Sciatic nerve (tissue), 2 donors: Measurements from ENCODE around the gene SLC17A7. TPM values are rescaled to one million over a fixed set of nuclear protein-coding genes. Genes with fewer than 3 reads are reported as not detected.

Experiments
- ATAC-seq: fragments of 200-7000 bp; cut with Tn5 transposase; one replicate; pipeline ENCODE4 v1.9.1; 2020; ENCODE audit warnings: mild to moderate bottlenecking, moderate library complexity
- DNase-seq: peaks from one replicate; pipeline ENCODE4 v3.0.0-alpha.2; 2020; ENCODE audit warnings: low spot score
- intact Hi-C: fragments of 100-400 bp; cut with DNase I; formaldehyde crosslinking; loops from one replicate; pipeline ENCODE4 v1.14.2; 2022
- total RNA-seq: library from RNA; stranded (reverse); fragmentation: NEBNext Ultra II Directional; extraction: Animal tissue kit (Norgen Biotek cat#: 25700); gene quantifications from one replicate; pipeline ENCODE4 v1.2.1, GENCODE V29; 2021
- donor health status: DM: no; HTN: no; CAD: no.
- donor health status: DM: no; HTN: no; CAD: no.

Gene SLC17A7
- total RNA-seq, 1 donor from 2014 or later, result 3.8 TPM

DNA sequence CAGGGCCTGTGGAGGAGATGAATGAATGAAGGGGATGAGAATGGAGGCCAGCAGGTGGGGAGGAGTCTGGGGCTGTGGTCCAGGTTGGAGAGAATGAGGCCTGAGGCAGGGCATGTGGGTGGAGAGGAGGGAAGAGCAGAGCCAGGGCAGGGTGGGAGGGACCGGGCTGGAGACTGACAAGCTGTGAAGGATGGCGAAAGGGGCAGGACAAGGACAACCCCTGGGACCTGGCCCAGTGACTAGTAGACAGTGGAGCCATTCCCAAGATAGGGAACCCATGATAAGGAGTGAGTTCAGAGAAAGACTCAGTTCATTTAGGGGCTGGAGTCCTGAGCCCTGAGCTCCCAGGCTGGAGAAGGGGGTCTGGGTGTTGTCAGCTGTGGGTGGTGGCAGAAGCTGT is 21.1 kb downstream of the SLC17A7 start:
- no peak for ATAC-seq
- no peak for DNase-seq
- intact Hi-C loops, result no loop called here

DNA sequence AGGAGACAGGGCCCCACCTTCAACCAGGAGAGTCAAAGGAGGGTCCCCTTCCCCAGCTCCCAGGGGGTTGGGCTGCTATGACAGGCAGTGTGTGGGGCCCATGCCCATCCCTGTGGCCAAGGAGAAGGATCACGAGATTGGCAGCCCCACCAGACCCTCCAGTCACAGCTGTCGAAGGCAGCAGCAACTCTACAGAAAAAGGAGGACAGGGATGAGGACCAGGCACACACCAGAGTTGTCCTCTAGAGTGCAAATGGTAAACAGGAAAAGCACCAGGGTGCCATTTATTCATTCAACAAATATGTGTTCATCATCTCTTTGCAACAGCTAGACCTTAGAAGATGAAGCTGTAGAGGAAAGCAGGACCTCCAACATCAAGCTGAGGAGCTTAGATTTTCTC is 22.2 kb downstream of the SLC17A7 start:
- DNase-seq (no peak), ATAC-seq (no peak)
- intact Hi-C loops, result no loop called here

DNA sequence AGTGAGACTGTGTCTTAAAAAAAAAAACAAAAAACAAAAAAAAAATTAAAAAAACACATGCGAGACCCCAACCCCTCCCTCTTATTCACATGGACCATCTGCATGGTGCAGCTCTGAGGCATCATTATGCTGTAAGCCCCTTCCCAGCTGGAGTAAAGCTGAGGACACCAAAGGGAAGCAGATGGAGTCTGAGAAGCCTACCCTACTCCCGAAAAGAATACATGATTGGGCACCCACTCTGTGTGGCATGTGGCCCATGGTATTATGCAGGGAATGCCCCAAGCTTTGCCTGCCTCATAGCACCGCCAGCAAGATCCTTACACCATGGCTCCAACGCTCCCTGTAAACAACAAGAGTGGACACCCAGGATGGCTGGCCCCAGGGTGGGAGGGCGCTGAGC is 22.8 kb downstream of the SLC17A7 start:
- DNase-seq, result no peak
- ATAC-seq, result no peak
- intact Hi-C loops, result no loop called here

DNA sequence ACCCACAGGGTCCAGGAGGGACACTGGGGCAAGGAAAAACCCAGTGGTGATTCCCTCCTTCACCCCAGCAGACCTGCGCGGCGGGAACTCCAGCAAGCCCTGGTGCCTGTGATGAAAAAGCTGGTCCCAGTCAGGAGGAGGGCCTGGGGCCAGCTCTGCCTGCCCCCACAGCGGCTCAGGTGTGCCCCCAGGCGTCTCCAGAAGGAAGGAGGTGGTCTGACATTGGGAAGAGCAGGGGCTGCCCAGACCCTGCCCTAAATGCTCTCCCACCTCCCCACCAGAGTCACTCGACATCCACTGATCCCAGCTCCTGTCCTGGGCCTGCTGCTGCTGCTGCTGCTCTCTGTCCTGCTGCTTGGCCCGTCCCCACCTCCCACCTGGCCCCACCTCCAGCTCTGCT is 24.2 kb downstream of the SLC17A7 start:
- intact Hi-C loops, result no loop called here
- ATAC-seq, result no peak
- DNase-seq, result no peak

DNA sequence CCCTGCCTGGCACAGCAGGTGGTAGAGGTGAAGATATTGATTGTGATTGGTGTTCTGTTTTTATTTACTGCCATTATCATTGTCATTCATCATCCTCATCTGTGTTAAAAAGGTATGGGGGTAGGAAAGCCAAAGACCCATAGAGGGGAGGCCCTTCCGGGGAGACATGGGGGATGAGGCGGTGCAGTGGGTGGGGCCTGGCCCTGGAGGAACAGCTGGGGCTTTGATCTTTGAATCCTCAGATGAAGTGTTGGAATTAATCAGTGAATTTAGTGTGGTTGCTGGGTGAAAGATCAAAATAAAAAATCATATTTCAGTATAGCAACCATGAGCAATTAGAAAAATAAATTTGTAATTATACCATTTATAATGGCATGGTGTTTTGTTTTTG is 25.5 kb downstream of the SLC17A7 start:
- ATAC-seq (no peak), DNase-seq (no peak)
- intact Hi-C loops, result no loop called here

DNA sequence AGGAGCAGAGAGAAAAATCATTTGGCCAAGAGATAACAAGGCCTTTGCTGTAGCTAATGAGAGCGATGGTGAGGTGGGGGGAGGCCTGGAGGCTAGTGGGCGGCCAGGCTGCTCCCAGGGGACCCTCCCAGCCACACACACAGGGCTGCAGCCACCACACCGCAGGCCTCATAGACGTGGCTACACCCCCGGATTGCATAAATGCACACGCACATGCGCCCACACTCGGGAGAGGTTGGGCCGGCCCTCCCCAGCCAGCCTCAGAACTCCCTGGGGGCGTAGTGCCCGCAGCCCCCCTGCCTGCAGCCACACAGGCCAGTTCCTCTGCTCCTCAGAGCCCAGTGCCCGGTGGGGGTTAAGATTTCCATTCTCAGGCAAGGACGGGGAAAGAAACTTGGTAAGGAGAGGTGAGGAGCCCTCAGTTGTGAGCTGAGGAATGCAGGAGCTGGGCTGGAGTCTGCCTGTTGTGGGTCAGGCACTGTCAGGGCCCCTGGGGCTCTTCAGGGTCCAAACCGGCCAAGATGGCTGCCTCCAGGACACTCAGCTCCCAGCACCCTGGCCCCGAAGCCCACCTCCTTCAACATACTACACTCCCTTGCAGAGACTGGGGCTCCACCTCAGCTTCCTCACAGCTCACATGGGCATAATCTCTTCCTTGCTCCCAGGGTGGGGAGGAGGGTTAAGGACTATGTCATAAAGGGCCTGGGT is 26.1 kb downstream of the SLC17A7 start:
- ATAC-seq (peak; percentile 43), DNase-seq (no peak)
- intact Hi-C loops, result no loop called here

DNA sequence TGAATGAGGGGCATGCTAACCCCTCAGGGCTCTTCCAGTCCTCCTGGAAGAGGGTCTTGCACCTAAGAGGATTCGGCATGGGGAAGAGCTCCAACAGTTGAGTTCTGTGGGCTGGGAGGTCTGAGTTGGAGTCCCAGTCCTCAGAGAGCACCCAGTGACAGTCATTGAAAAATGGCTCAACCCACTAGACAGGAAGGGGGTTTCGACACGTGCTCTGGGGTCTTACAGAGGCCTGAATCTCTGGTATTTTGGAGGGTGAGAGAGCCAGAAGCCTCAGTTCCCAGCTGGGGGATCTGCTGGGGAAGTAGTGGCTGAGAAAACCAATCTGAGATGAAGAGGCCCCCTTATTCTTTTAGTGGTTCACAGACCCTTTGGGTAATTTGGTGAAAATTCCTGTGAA is 27.1 kb downstream of the SLC17A7 start:
- intact Hi-C loops, result no loop called here
- no peak for ATAC-seq
- no peak for DNase-seq

DNA sequence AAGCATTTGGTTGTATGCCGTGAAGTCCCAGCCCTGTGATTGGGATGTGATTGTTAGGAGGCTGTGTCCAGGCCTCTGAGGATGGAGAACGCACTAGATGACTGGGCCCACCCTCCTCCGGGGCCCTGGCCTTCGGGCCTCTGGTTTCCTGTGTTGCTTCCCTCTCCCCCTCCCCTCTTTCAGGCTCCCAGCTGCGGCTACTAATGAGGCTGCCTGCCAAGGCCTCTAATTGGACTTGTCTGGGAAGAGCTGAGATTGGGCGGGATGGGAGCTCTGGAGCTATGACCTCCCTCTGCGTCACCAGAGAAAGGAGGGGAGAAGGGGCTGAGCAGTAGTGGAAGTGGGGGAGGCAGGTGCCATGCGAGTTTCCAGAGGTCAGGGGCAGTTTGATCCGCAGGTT is 28.0 kb downstream of the SLC17A7 start:
- intact Hi-C loops, result no loop called here
- DNase-seq (no peak), ATAC-seq (no peak)

DNA sequence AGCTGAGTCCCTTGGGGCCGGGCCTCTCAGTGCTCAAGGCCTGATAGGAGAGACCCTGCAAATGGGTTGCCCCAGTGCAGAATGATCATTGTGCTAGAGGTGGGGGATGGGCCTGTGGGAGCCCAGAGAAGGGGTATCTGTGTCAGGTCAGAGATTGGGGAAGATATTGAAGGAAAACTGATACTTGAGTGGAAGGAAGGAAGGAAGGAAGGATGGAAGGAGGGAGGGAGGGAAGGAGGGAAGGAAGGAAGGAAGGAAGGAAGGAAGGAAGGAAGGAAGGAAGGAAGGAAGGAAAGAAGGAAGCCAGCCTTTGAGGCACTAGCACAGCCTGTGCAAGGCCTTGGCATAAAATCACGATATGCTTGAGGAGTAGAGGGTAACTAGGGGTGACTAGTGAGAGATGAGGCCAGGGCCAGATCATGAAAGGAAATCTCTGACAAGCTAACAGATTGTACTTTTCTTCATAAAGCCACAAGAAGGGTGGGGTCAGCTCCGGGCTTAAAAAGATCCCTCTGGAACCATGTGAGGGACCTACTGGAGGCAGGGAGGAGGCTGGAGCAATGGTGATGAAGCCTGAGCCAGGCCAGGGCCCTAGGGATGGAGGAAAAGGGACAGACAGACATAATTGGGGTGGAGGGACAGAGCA is 29.5 kb downstream of the SLC17A7 start:
- ATAC-seq (no peak), DNase-seq (no peak)
- intact Hi-C loops, result no loop called here

DNA sequence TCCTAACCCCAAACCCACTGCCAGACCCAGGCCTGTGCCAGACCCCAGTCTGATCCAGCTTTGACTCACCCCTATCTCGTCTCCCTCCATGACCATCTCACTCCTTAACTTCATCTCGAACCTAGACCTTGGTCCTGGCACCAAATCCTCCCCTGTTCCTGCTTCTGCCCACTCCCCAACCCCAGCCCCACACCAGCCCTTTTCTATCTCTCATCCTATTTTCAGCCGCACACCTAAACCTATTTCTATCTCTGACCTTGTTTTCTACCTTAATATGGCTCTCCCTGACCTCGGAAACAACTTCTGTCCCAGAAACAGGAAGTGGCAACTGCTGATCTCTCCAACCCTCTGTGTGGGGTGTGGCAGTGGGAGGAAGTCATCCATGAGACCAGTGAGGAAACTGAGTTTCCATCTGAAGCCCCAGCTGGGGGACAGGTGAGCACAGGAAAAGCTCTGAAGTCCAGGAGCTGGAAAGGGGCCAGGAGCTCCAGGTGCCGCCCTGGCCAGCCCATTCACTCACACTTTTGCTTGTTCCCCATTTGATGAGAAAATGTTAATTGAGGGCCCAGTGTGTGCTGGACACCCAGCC is 31.8 kb downstream of the SLC17A7 start:
- no peak for DNase-seq
- intact Hi-C loops, result no loop called here
- ATAC-seq, result no peak

DNA sequence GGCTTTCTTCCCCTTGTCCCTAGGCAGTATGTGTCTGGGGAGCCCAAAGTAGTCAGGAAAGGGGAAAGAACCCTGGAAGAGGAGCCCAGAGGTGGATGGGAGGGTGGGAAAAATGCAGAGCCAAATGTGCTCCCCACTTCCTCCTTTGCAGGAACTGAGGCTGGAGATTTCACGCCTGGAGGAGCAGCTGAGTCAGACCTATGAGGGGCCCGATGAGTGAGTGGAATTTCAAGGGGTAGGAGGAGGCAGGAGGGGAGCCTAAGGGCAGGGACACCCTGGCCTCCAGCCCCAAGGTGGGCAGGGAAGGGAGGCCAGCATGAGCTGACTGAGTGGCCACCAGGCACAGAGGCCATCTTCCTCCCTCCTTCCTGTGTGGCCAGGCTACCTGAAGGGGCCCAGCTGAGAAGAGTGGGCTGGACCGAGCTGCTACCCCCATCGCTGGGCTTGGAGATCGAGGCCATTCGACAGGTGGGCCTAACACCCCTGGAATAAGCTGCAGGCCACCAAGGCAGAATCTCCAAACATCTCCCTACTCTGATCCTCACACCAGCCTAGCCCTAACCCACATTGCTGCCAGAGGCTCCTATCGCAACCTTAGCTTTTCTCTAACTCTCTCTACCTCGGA is 32.4 kb downstream of the SLC17A7 start:
- intact Hi-C loops, result no loop called here
- no peak for ATAC-seq
- no peak for DNase-seq

DNA sequence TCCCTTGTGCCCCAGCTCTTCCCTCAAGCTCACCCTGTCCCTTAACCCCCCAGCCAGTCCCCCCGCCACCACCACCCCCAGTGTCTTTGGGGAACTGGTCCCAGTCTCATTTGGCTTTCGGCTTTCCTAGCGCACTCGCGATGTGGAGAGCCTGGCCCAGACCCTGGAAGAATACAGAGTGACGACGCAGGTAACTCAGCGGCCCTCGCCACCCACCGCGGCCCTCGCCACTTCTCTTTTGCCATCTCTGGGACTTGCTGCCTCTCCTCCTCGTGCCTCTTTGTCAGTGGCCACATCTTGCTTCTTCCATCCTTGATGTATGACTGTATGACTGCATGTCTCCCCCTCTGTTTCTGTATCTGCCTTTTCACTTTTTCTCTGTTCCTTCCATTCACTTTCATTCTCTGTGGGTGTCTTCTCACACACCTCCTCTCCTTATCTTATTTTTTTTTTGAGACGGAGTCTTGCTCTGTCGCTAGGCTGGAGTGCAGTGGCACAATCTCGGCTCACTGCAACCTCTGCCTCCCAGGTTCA is 33.8 kb downstream of the SLC17A7 start:
- intact Hi-C loops, result no loop called here
- no peak for DNase-seq
- ATAC-seq, result no peak

DNA sequence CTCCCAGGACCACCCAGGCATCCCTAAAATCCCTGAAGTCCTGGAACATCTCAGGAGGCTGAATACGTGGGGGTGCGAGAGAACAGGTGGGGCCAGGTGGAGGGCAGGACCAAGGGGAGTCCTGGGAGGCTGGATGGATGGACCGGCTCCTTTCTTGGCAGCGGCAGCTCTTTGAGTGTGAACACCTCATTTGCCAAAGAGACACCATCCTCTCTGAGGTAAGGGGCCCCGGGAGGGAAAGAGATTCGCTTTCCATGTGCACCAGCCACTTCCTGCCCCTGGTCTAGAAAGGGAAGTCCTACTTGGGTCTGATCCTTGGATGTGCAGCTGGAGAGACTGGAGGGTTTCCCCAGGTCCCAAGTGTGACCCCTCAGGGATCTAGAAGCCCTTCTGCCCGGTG is 34.2 kb downstream of the SLC17A7 start:
- DNase-seq, result no peak
- ATAC-seq, result no peak
- intact Hi-C loops, result no loop called here

DNA sequence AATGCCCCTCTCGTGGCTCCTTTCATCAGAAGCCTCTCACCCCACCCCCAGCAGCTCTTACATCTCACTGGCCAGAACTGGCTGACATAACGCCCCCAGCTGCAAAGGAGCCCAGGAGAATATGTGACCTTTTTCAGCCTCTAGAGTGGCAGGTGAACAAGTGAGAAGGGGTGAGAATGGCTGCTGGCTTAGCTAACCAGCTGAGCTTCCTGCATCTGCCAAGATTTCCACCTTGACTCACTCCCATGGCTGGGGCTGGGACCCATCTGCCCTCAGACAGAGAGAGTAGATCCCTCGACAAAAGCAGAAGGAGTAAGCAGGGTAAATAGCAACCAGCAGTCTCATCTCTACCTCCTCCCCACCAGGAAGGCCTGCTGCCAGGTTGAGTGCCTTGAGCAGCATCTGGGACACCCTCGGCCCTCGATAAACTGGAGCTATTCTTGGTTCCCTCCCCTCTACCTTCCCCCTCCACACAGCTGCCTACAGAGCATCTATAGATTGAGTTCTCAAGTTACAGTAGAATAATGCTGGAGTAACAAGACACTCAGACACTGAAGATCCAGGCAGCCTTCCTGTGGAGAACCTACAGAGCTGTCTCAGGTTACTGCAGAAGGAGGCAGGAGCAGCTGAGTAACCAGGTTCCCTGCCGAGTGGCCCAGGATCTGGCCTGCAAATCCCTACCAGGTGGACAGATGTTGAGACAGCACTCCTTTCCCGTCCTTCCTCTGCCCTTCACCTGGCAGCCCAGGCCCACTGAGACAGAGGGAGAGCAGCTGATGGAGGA is 37.7 kb downstream of the SLC17A7 start:
- no peak for ATAC-seq
- intact Hi-C loops, result no loop called here
- no peak for DNase-seq

DNA sequence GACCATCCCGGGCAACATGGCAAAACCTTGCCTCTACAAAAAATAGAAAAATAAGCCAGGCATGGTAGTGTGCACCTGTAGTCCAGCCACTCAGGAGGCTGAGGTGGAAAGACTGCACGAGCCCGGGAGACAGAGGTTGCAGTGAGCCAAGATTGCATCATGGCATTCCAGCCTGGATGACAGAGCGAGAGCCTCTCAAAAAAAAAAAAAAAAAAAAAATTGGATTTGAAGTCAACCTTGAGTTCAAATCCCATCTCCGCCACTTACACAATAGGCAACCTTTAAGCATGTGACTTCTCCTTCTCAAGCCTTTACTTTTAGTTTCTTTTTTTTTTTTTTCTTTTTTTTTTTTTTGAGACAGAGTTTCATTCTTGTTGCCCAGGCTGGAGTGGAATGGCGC is 41.3 kb downstream of the SLC17A7 start:
- no peak for ATAC-seq

DNA sequence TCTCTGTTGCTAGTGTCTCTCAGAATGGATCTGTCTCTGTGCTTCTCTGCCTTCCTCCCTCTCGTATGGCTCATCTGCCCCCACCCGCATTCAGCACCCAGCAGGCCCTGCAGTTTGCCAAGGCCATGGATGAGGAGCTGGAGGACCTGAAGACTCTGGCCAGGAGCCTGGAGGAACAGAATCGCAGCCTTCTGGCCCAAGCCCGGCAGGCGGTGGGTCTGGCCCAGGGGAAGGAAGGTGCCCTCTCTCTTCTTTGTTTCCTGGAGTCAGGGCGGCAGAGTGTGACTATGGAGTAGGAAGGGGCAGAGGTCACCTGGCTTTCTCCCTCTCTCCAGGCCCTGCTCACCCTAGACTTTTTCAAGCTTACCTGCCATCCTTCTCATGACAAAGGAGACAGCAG is 42.4 kb downstream of the SLC17A7 start:
- DNase-seq (no peak), ATAC-seq (no peak)
- intact Hi-C loops, result no loop called here

More for the DNA sequence above, 41.3 kb downstream of the SLC17A7 start:
- DNase-seq, result no peak
- intact Hi-C loops, result no loop called here

DNA sequence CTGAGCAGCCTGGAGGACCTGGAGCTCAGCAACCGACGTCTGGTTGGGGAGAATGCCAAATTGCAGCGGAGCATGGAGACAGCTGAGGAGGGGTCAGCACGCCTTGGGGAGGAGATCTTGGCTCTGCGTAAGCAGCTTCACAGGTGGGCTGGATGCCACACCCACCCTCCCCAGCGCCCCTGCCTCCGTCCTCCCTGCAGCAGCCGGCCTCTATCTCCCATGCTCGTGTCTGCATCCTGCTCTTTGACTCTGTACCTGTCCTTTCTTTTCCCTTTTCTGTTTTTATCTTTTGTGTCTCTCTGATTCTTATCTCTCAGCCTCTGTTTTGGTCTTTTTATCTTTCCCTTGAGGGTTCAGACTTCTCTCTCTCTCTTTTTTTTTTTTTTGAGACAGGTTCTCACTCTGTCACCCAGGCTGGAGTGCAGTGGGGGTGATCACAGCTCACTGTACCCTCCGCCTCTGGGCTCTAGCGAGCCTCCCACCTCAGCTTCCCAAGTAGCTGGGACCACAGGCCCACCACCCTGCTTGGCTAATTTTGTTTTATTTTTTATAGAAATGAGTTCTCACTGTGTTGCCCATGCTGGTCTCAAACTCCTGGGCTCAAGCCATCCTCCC is 43.2 kb downstream of the SLC17A7 start:
- no peak for ATAC-seq
- intact Hi-C loops, result no loop called here
- DNase-seq, result no peak

DNA sequence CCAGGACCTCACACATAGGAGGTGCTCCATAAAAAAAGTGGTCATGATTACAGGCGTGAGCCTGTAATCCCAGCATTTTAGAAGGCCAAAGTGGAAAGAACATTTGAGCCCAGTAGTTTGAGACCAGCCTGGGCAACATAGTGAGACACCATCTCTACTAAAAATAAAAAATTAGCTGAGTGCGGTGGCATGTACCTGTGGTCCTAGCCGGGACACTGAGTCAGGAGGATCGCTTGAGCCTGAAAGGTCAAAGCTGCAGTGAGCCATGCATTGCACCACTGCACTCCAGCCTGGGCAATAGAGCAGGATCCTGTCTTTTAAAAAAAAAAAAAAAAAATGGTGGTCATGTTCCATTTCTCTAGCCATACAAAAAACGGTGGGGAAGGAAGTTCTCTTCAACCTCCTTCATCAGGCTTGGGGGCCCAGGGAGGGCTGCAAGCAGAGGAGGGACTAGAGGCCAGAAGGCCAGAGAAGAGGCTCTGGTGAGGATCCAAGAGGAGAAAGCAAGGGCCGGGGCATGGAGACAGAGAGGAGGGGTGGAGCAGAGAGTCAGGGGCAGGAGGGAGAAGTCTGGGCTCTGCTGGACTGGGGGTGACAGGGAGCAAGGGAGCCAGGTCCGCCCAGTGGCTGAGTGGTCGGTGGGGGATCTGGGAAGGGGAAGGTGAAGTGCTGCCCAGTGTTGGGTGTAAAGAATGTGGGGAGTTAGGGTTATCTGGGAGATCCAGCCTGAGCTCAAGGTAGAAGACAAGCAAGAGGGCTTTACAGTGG is 44.4 kb downstream of the SLC17A7 start:
- intact Hi-C loops, result no loop called here
- ATAC-seq, result no peak
- DNase-seq, result no peak
